ENCODE data around the gene HELZ2. TPM values are rescaled to one million over a fixed set of nuclear protein-coding genes. Genes with fewer than 3 reads are reported as not detected.

HELZ2 gene
- total RNA-seq, 1 donor from 2014 or later: 12.1 TPM

DNA sequence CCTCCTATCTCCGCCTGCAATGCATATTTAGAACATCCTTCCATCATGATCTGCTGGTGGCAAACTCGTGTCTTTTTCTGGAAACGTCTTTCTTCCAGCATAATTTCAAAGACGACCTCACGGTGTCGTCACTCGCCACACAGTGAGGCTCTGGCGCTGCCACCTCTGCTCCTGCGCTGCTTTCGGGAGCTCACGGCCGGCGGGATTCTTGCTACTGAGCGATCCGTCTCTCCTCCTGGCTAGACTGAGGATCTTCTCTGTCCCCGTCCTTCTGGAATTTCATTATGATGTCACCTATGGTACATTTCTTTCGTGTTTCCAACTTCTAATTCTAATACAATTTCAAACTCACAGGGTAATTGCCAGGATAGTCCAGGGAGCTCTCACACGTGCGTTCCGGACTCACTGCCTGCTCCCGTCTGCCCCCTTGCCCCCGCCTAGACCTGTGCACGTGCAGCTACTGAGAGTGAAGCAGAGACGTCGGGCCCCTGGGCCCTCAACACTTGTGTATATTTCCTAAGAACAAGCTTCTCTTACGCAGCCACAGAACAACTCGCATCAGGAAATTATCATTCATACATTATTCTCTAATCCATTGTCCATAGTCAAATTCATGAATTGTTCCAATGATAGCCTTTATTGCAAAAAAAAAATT, 25.5 kb upstream of the HELZ2 start:
- no peak for DNase-seq (ENCODE audit: low spot score)

GRCh38 chr20:63598479-63599395, 24.7 kb upstream of the HELZ2 start:
- no peak for DNase-seq (ENCODE audit: low spot score)
- intact Hi-C loops (cut with DNase I): no loop called here

More for the DNA sequence above, 25.5 kb upstream of the HELZ2 start:
- intact Hi-C loops (cut with DNase I): no loop called here

GRCh38 chr20:63597651-63598478, 23.8 kb upstream of the HELZ2 start:
- intact Hi-C loops (cut with DNase I): no loop called here
- no peak for DNase-seq (ENCODE audit: low spot score)

GRCh38 chr20:63596423-63596822, 22.4 kb upstream of the HELZ2 start:
- intact Hi-C loops (cut with DNase I): no loop called here
- DNase-seq (ENCODE audit: low spot score): no peak

- DNase-seq (ENCODE audit: low spot score): no peak
- intact Hi-C loops (cut with DNase I): no loop called here
Measured at GRCh38 chr20:63595416-63596127, 21.5 kb upstream of the HELZ2 start.

DNA sequence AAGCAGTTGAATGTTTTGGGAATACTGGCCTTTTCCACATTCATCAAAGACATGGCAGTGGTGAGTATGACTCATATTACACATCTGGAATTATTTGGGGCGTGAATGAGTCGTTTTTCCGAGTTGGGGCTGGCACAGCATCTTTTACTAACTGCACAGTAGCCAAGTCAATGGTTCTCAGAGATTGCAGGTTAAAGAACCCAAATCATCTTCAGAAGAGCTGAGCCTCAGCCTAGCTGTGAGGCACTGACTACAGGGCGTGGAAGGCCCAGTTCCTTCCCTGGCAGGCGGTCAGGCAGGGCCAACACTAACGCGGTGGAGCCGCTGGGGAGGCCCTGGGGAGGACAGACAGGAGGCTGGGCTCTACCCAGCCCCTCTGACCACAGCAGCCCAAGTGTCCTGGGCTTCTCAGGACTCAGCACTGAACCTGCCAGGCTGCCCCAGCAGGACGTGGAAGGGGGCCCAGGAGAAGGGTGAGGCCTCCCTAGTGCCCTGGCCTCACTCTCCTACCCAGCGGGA, 20.1 kb upstream of the HELZ2 start:
- DNase-seq (ENCODE audit: low spot score): no peak
- intact Hi-C loops (cut with DNase I): no loop called here

DNA sequence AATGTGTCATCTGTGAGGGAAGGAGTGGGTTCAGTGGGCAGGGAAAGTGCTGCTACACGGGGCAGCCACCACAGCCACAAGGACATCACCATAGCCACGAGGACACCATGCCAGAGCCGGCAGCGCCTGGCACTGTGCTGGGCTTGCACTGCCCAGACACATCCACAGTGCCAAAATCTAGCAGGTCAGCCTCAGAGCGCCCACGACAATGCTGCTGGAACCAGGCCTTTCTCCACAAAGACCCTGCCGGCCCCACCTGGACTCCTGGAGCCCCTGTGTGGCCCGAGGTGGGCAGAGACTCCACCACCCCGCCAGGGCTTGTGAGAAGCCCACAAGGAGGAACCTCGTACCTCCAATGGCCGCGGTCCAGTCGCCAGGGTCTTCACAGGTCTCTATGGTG, 18.6 kb upstream of the HELZ2 start:
- DNase-seq (ENCODE audit: low spot score): no peak
- intact Hi-C loops (cut with DNase I): no loop called here

DNA sequence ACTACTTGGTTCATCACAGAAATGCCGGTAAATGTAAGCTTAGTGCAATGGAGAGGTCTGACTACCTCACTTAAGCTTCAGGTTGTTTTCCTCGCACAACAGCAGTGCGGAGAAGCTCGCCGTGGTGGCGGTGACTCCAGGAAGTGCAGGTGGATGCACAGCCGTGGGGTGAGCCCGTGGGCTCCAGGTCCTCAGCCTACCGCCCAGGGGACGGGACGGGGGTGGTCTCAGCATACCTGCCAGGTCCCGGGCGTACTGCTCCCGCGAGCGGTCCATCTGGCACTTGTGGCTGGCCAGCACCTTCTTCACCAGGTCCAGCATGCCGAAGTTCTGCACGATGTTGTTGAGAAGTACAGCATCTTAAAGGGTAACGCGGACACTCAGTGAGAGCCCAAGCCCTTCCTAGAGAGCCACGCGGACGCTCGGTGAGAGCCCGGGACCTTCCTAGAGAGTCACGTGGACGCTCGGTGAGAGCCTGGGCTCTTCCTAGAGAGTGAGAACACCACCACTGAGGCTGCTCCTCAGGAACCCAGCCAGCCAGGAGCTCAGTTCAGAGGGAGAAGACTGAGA, 17.8 kb upstream of the HELZ2 start:
- intact Hi-C loops (cut with DNase I): no loop called here
- no peak for DNase-seq (ENCODE audit: low spot score)

- intact Hi-C loops (cut with DNase I): no loop called here
Measured at GRCh38 chr20:63591147-63591533, 17.1 kb upstream of the HELZ2 start.

DNA sequence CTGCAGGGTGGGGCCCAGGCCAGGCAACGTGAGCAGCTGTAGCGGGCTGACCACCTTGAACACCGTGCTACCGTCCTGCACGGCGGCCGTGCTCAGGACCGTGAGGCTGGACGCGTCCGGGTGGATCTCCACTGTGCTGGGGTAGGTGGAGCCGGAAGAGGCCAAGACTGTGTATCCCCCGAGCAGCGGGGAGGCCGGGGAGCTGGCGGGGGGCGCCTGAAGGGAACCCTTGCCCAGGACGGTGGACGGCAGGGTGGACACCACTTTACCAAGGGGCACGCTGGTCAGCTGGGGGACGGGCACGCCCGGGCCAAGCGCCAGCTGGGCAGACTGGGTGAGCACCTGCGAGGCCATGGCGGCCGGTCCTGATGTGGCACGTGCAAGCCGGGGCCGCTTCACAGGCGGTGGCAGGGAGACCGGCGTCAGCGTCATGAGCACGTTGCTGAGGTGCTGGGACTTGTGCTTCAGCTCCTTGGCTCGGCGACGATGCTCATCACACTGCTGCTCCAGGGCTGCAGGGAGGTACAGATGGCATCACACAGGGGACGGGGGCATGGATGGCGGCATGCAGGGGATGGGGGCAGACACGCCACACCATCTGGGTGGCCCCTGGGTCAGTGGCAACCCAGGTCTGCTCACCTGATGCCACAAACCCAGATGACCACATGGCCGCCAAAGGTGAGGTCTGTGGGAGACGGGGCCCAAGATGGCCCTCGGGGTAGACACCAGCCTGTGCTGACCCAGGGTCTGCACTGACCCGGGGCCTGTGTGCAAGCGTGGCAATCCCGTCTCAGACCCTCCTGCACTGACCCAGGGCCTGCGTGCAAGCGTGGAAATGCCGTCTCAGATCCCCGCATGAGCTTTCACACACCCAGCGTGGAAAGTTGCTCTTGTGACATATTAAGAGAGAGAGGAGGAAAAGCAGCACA, 16.4 kb upstream of the HELZ2 start:
- intact Hi-C loops (cut with DNase I): no loop called here
- no peak for DNase-seq (ENCODE audit: low spot score)

More at GRCh38 chr20:63591147-63591533, 17.1 kb upstream of the HELZ2 start:
- no peak for DNase-seq (ENCODE audit: low spot score)

DNA sequence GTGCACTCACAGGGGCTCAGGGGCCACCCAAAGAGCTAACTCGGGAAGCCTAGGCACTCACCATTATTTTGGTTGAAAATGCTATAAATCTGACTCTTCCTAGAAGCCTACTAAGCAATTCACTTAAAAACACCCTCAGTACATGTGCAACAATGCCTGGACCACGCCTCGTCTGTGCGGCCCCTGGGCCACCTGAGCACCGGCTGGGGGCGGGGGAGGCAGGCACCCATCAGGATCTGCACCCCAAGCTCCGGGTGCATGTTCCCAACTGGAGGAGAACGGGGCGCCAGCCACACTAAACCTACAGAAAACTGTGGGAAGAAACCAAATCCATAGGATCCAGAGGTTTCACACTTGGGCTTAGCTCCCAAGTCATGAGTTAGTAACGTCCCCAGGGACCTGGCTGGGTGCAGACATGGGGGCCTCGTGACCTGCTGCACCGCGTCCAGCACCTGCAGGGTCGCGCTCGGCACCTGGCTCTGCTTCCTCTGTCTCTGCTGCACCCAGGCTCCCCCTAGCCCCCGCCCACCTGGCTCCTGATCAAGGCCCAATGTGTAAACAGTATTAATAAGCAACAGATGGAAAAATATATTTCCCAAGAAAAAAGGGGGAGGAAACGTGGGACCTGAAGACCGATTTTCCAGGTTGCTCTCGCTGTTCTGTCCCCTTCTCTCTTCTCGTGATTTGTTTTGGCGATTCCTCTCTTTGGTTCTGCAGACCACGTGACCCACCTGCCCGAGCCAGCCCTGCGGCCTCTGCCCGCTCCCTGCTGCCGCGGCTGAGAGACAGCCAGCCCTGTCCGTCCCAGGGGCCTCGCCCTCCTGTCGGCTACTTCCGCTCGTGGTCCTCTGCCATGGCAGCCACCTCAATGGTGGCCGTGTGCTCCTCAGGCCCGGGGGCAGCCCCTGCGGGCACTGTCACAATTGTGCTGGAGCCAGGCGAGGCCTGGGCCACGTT, 15.5 kb upstream of the HELZ2 start:
- intact Hi-C loops (cut with DNase I): no loop called here

DNA sequence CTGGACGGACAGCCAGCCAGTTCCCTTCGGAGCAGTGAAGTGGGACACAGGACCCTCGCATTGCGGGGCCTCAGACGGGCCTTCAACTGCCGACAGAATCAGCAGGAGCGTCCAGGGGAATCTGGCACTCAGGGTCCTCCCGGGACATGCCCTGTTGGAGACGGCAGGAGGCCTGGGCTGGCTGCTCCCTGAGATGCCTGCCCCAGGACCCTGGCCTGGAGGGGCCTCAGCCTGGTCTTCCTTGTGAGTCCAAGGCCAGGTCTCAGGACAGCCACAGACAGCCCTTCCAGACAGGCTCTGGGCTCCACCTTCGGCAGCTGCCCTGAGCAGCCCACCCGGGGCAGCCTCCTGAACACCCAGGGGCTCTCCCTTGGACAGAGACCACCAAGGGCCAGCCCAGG, 14.6 kb upstream of the HELZ2 start:
- intact Hi-C loops (cut with DNase I): no loop called here
- DNase-seq (ENCODE audit: low spot score): no peak

More for the DNA sequence above, 15.5 kb upstream of the HELZ2 start:
- no peak for DNase-seq (ENCODE audit: low spot score)

DNA sequence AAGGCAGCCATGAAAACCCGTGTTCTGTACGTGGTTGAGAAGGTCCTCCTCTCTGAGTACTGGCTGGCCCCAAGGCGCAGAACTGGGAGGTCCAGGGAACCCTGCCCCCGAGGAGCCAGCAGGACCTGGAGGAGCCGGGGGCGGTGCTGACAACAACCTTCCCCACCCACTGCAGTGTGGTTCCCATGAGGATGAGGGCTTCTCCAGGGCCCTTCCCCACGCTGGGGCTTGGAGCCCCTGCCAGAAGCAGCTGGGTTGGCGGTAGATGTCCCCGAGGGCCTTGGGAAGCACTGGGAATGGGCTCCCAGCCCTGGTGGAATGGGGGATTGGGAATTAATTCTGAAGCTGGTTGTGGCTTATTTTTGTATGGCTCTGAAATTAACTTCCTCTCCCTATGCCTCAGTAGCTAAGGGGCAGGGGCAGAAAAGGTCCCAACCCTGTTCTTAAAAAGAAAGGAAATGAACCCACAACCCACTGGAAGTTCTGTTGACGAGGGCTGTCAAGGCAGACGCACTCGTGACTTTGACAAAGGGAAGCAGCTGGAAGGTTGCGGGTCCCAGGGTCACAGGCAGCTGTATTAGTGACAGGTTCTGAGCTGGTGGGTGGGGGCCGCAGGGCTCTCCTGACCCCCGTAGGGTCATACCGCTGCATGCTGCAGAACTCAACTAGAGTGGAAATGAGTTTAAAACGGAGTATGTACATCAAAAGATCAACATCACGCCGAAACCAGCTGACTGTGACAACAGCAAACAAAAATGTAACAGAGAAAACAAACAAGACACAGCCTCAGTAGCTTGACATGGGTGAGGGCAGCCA, 13.9 kb upstream of the HELZ2 start:
- intact Hi-C loops (cut with DNase I): no loop called here

DNA sequence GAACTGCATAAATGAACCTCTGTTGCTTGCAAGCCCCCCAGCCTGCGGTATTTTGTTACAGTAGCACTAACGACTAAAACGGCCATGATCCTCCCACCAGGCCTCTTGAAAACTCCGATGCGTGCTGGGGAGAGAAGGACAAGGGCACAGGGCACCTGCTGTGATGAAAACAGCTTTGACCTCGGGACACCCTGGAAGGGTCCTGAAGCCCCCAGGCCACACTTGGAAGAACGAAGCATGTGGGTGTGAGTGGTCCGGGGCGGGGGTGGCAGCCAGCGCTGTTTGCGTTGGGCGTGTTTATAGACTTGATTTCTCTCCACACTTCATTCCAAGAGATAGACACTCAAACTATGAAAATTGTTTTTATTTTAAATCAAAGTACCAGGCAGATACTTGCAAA, 13.2 kb upstream of the HELZ2 start:
- intact Hi-C loops (cut with DNase I): no loop called here
- DNase-seq (ENCODE audit: low spot score): no peak

More for the DNA sequence above, 13.9 kb upstream of the HELZ2 start:
- no peak for DNase-seq (ENCODE audit: low spot score)

DNA sequence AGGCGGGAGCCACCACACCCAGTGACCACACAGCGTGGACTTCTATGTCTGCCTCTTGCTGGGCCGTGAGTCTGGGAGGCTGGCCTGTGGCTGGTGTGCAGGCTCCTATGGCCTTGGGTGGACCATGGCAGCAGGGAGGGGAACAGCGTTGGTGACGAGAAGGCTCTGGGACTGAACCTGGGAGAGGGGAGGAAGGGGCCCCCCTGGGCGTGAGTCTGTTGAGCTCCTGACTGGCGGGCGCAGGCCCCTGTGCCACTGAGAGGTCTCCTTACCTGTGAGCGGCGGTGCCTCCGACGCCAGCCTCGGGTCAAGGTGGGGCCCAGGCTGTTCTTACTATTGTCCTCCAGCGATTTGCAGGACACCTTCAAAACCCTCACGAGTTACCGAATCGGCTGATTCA, 12.8 kb upstream of the HELZ2 start:
- no peak for DNase-seq (ENCODE audit: low spot score)
- intact Hi-C loops (cut with DNase I): no loop called here
